Measurements from ENCODE around the gene CEP350. TPM values are rescaled to one million over a fixed set of nuclear protein-coding genes. Genes with fewer than 3 reads are reported as not detected.

CEP350 gene
- total RNA-seq, 2 donors from 2014 or later = 70.0 to 72.6 TPM

GRCh38 chr1:180070286-180070685 is 115.7 kb downstream of the CEP350 start:
- Mint-ChIP-seq H3K36me3 (peaks cover 12% of the 10 kb centered on the region), H3K27me3 (no peaks in the 10 kb centered on the region), H3K27ac (no peak overlapping the region), H3K4me3 (no peak overlapping the region), H3K9me3 (no peaks in the 10 kb centered on the region), H3K4me1 (ENCODE audit: low read depth in 2 of 2) (no peaks in the 10 kb centered on the region)
- no peak for DNase-seq (ENCODE audit: low spot score)
- no peak for ATAC-seq

DNA sequence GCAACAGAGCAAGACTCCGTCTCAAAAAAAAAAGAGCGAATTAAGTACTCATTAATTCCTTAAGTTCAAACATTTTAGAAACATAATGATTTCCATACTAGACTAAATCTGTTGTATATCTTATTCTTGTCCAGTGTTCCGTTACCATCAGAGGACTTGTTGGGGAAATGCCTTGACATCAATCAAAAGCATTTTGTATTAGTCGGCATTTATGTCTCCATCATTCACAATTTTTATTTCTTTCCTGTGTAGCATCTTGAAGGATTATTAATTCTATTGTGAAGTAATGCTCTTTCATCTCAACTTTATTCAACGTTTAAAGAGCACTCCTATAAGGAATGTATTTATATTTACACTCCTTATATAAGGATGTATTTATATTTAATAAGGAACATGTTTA is 117.1 kb downstream of the CEP350 start:
- Mint-ChIP-seq H3K4me3 (no peak overlapping the region), H3K27me3 (no peaks in the 10 kb centered on the region), H3K36me3 (peaks cover 16% of the 10 kb centered on the region), H3K27ac (no peak overlapping the region), H3K9me3 (no peaks in the 10 kb centered on the region), H3K4me1 (ENCODE audit: low read depth in 2 of 2) (peaks cover 0 to 3% of the 10 kb centered on the region in 2 donors)
- no peak for ATAC-seq
- DNase-seq (ENCODE audit: low spot score) = no peak

DNA sequence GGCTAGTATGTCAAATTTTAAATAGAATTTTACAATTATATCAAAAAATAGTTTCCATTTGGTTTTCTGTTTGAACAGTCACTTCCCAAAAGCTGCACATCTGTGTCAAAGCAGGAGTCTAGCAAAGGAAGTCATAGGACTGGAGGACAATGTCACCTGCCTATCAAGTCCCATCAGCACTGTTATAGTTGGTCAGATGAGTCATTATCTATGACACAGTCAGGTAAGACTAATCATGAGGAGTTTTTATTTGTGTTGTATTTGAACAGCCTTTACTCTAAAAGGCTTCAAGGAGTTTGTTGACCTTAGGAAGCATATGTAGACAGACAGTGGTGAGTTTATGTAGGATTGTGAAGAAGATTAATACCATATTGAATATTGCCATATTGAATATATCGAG is 125.8 kb downstream of the CEP350 start:
- Mint-ChIP-seq H3K36me3 (peaks cover 18% of the 10 kb centered on the region), H3K9me3 (no peaks in the 10 kb centered on the region), H3K4me3 (no peak overlapping the region), H3K27me3 (no peaks in the 10 kb centered on the region), H3K27ac (no peak overlapping the region), H3K4me1 (ENCODE audit: low read depth in 2 of 2) (peaks cover 0 to 5% of the 10 kb centered on the region in 2 donors)
- ATAC-seq = no peak
- DNase-seq (ENCODE audit: low spot score) = no peak

- Mint-ChIP-seq H3K4me1 (ENCODE audit: low read depth in 2 of 2) (peaks cover 0 to 2% of the 10 kb centered on the region in 2 donors), H3K9me3 (no peaks in the 10 kb centered on the region), H3K4me3 (no peak overlapping the region), H3K36me3 (peaks cover 19% of the 10 kb centered on the region), H3K27me3 (no peaks in the 10 kb centered on the region), H3K27ac (no peak overlapping the region)
- DNase-seq (ENCODE audit: low spot score) (no peak), ATAC-seq (no peak)
Observed at GRCh38 chr1:180081474-180081873, 126.9 kb downstream of the CEP350 start.

- Mint-ChIP-seq H3K4me3 (no peak overlapping the region), H3K36me3 (peaks cover 19% of the 10 kb centered on the region), H3K27me3 (no peaks in the 10 kb centered on the region), H3K4me1 (ENCODE audit: low read depth in 2 of 2) (peaks cover 0 to 2% of the 10 kb centered on the region in 2 donors), H3K9me3 (no peaks in the 10 kb centered on the region), H3K27ac (peak overlapping the region in 1 of 2 donors; percentile 52)
- DNase-seq (ENCODE audit: low spot score) (no peak), ATAC-seq (no peak)
Observed at GRCh38 chr1:180083164-180083563, 128.6 kb downstream of the CEP350 start.

GRCh38 chr1:180084867-180085266 is 130.3 kb downstream of the CEP350 start:
- no peak overlapping the region for H3K27ac Mint-ChIP-seq
- H3K36me3 Mint-ChIP-seq = peaks cover 24% of the 10 kb centered on the region
- H3K9me3 Mint-ChIP-seq = no peaks in the 10 kb centered on the region

GRCh38 chr1:180085331-180085730 is 130.7 kb downstream of the CEP350 start:
- Mint-ChIP-seq H3K9me3 (no peaks in the 10 kb centered on the region), H3K27me3 (no peaks in the 10 kb centered on the region), H3K27ac (no peak overlapping the region), H3K36me3 (peaks cover 26% of the 10 kb centered on the region), H3K4me3 (no peak overlapping the region), H3K4me1 (ENCODE audit: low read depth in 2 of 2) (peaks cover 0 to 5% of the 10 kb centered on the region in 2 donors)
- no peak for DNase-seq (ENCODE audit: low spot score)
- no peak for ATAC-seq

More at GRCh38 chr1:180084867-180085266, 130.3 kb downstream of the CEP350 start:
- ATAC-seq (no peak), DNase-seq (ENCODE audit: low spot score) (no peak)
- H3K4me1 Mint-ChIP-seq (ENCODE audit: low read depth in 2 of 2) = peaks cover 0 to 5% of the 10 kb centered on the region in 2 donors
- H3K27me3 Mint-ChIP-seq = no peaks in the 10 kb centered on the region
- H3K4me3 Mint-ChIP-seq = no peak overlapping the region

DNA sequence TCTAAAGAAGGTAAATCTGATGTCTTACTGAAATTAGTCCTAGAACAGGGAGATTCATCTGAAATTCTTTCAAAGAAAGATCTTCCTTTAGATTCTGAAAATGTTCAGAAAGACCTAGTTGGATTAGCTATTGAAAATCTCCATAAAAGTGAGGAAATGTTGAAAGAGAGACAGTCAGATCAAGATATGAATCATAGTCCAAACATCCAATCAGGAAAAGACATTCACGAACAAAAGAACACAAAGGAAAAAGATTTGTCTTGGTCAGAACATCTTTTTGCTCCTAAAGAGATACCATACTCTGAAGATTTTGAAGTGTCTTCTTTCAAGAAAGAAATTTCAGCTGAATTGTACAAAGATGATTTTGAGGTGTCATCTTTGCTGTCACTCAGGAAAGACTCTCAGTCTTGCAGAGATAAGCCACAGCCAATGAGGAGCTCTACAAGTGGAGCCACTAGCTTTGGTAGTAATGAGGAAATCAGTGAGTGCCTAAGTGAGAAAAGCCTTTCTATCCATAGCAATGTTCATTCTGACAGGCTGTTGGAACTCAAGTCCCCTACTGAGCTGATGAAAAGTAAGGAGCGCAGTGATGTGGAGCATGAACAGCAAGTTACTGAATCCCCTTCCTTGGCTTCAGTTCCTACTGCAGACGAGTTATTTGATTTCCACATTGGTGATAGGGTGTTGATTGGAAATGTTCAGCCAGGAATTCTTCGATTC is 138.5 kb downstream of the CEP350 start:
- no peak for DNase-seq (ENCODE audit: low spot score)
- ATAC-seq = no peak
- Mint-ChIP-seq H3K36me3 (peaks cover 29% of the 10 kb centered on the region), H3K4me3 (no peak overlapping the region), H3K4me1 (ENCODE audit: low read depth in 2 of 2) (peaks cover 0 to 3% of the 10 kb centered on the region in 2 donors), H3K9me3 (no peaks in the 10 kb centered on the region), H3K27ac (peak overlapping the region in 1 of 2 donors; percentile 68), H3K27me3 (no peaks in the 10 kb centered on the region)

DNA sequence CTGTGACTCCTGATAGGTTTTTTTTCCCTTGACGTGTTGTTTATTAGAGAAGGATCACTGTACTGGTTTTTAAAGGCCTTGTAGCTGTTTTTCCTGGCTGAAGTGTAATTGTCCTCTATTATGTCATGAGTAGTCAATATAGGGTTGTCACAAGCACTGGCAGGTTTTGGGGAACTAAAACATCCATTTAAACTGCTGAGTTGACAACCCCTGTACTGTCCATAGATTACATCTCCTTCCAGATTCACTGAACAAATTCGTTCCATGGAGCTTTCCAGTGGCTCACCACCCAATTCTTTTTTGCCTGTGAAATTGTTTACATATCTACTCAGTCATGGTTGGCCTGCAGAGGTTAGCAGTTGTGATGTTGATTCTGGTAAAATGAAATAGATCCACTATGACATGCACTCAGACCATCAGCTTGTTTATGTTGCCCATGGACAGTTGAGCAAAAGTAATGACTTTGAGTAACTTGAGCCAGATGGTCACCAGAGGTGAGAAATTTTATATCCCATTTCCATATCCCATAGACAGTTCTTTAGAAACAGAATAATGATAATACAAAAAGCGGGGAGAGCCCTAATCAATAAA is 140.2 kb downstream of the CEP350 start:
- ATAC-seq (no peak), DNase-seq (ENCODE audit: low spot score) (no peak)
- Mint-ChIP-seq H3K9me3 (no peaks in the 10 kb centered on the region), H3K4me1 (ENCODE audit: low read depth in 2 of 2) (peaks cover under 1% of the 10 kb centered on the region in 2 donors), H3K27ac (no peak overlapping the region), H3K36me3 (peaks cover 25% of the 10 kb centered on the region), H3K4me3 (no peak overlapping the region), H3K27me3 (no peaks in the 10 kb centered on the region)

GRCh38 chr1:180096584-180097325 is 142.1 kb downstream of the CEP350 start:
- Mint-ChIP-seq H3K4me3 (no peak overlapping the region), H3K9me3 (no peaks in the 10 kb centered on the region), H3K27me3 (no peaks in the 10 kb centered on the region), H3K36me3 (peaks cover 29% of the 10 kb centered on the region), H3K27ac (no peak overlapping the region), H3K4me1 (ENCODE audit: low read depth in 2 of 2) (peaks cover 18 to 20% of the 10 kb centered on the region in 2 donors)
- DNase-seq (ENCODE audit: low spot score) = no peak
- ATAC-seq = no peak

DNA sequence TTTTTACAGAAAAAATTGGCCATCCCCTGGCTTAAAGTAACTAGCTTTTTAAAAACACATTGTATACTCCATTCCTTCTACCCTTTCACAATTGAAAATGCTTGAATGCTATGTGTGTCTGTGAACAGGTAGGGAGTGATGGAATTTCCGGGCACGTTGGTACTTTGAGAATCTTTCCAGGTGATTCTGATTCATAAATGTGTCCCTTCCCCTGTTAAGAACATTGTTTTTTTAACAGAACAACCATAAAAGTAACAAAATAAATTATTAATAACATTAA is 142.7 kb downstream of the CEP350 start:
- H3K4me1 Mint-ChIP-seq (ENCODE audit: low read depth in 2 of 2) = peaks cover 18 to 21% of the 10 kb centered on the region in 2 donors
- no peak overlapping the region for H3K4me3 Mint-ChIP-seq
- ATAC-seq (no peak), DNase-seq (ENCODE audit: low spot score) (no peak)
- no peak overlapping the region for H3K27ac Mint-ChIP-seq
- no peaks in the 10 kb centered on the region for H3K9me3 Mint-ChIP-seq
- H3K36me3 Mint-ChIP-seq = peaks cover 29% of the 10 kb centered on the region
- H3K27me3 Mint-ChIP-seq = no peaks in the 10 kb centered on the region

GRCh38 chr1:180101411-180101810 is 146.8 kb downstream of the CEP350 start:
- Mint-ChIP-seq H3K27ac (peak overlapping the region; percentile 75 to 87), H3K4me1 (ENCODE audit: low read depth in 2 of 2) (peaks cover 21 to 26% of the 10 kb centered on the region in 2 donors), H3K9me3 (no peaks in the 10 kb centered on the region), H3K4me3 (peak overlapping the region; percentile 71), H3K27me3 (no peaks in the 10 kb centered on the region), H3K36me3 (peaks cover 20% of the 10 kb centered on the region)
- no peak for DNase-seq (ENCODE audit: low spot score)
- ATAC-seq = peak; percentile 45 to 58

- H3K36me3 Mint-ChIP-seq = peaks cover 20% of the 10 kb centered on the region
- H3K4me3 Mint-ChIP-seq = no peak overlapping the region
- no peak overlapping the region for H3K27ac Mint-ChIP-seq
- H3K4me1 Mint-ChIP-seq (ENCODE audit: low read depth in 2 of 2) = peaks cover 21 to 26% of the 10 kb centered on the region in 2 donors
- ATAC-seq = no peak
- H3K9me3 Mint-ChIP-seq = no peaks in the 10 kb centered on the region
- H3K27me3 Mint-ChIP-seq = no peaks in the 10 kb centered on the region
- DNase-seq (ENCODE audit: low spot score) = no peak
Observed at GRCh38 chr1:180103819-180104218, 149.2 kb downstream of the CEP350 start.

GRCh38 chr1:180112091-180112490 is 157.5 kb downstream of the CEP350 start:
- Mint-ChIP-seq H3K9me3 (no peaks in the 10 kb centered on the region), H3K36me3 (peaks cover 23% of the 10 kb centered on the region), H3K27ac (no peak overlapping the region), H3K4me3 (no peak overlapping the region), H3K4me1 (ENCODE audit: low read depth in 2 of 2) (peaks cover 12 to 14% of the 10 kb centered on the region in 2 donors), H3K27me3 (no peaks in the 10 kb centered on the region)
- ATAC-seq = no peak
- no peak for DNase-seq (ENCODE audit: low spot score)
